PC-3 (cell line): ENCODE measurements around the gene IRAG1. TPM values are rescaled to one million over a fixed set of nuclear protein-coding genes. Genes with fewer than 3 reads are reported as not detected.

ENCODE experiments used
- ATAC-seq: fragments of 200-7000 bp; cut with Tn5 transposase; 2 replicates; pipeline ENCODE4 v1.9.1; 2020; ENCODE audit warnings: mild to moderate bottlenecking, moderate library complexity
- BruUV-seq: library from RNA; stranded (reverse); fragments of 400-500 nt; replicated peaks from 2 replicates; lab custom pipeline; 2021; lab: Mats Ljungman, UMichigan
- CTCF ChIA-PET: fragments of 300-600 bp; sonication (Branson Sonifier 250); formaldehyde crosslinking; loops from one replicate; lab custom pipeline; 2022; ENCODE audit warnings: antibody characterized with exemption; lab: Charles Lee
- POLR2A ChIA-PET: fragments of 300-600 bp; sonication (Branson Sonifier 250); formaldehyde crosslinking; loops from one replicate; lab custom pipeline; 2022; ENCODE audit warnings: antibody characterized with exemption; ENCODE audit not compliant: unreplicated experiment; lab: Charles Lee
- DNase-seq: peaks from one replicate; pipeline ENCODE4 v3.0.0-alpha.2; 2015
- H2AFZ ChIP-seq: fragments of 300-600 bp; sonication (generic); 2 replicates; pipeline ENCODE4 v1.6.0; 2016; ENCODE audit warnings: antibody characterized with exemption, low read length
- H3F3A ChIP-seq: fragments of 300-600 bp; sonication (generic); one replicate; pipeline ENCODE4 v1.6.0; 2017; ENCODE audit warnings: antibody characterized with exemption, low read length, control low read depth, mild to moderate bottlenecking; ENCODE audit not compliant: unreplicated experiment
- H3K27ac ChIP-seq: fragments of 300-600 bp; sonication (generic); 2 replicates; pipeline ENCODE4 v1.5.1; 2016; ENCODE audit warnings: mild to moderate bottlenecking, low read length
- H3K27me3 ChIP-seq: fragments of 300-600 bp; sonication (generic); 2 replicates; pipeline ENCODE4 v1.6.1; 2016; ENCODE audit warnings: low read length, mixed read lengths
- H3K36me3 ChIP-seq: fragments of 300-600 bp; sonication (generic); 2 replicates; pipeline ENCODE4 v1.6.1; 2016; ENCODE audit warnings: low read depth, mixed run types, low read length, mixed read lengths
- H3K4me1 ChIP-seq: fragments of 300-600 bp; sonication (generic); 2 replicates; pipeline ENCODE4 v1.5.1; 2016; ENCODE audit warnings: low read length; ENCODE audit not compliant: insufficient read depth
- H3K4me2 ChIP-seq: fragments of 300-600 bp; sonication (generic); 2 replicates; pipeline ENCODE4 v1.6.0; 2016; ENCODE audit warnings: low read length
- H3K4me3 ChIP-seq: fragments of 300-600 bp; sonication (generic); 2 replicates; pipeline ENCODE4 v1.5.1; 2016; ENCODE audit warnings: mild to moderate bottlenecking, low read length, mixed read lengths
- H3K79me2 ChIP-seq: fragments of 300-600 bp; sonication (generic); 2 replicates; pipeline ENCODE4 v1.6.1; 2017; ENCODE audit warnings: low read length, mixed read lengths
- H3K9ac ChIP-seq: fragments of 300-600 bp; sonication (generic); 2 replicates; pipeline ENCODE4 v1.6.0; 2016; ENCODE audit warnings: mild to moderate bottlenecking, low read length
- H3K9me2 ChIP-seq: fragments of 300-600 bp; sonication (generic); replicated peaks from 2 replicates; pipeline ENCODE4 v1.6.1; 2016; ENCODE audit warnings: mixed run types, low read length, mixed read lengths
- H3K9me3 ChIP-seq: fragments of 300-600 bp; sonication (generic); 2 replicates; pipeline ENCODE4 v1.6.1; 2016; ENCODE audit warnings: low read length, mixed read lengths
- H4K20me1 ChIP-seq: fragments of 300-600 bp; sonication (generic); 2 replicates; pipeline ENCODE4 v1.6.1; 2016; ENCODE audit warnings: low read length, mixed read lengths
- CTCF ChIP-seq: fragments of 300-600 bp; sonication (generic); conservative IDR thresholded peaks from 2 replicates; pipeline ENCODE4 v1.5.1; 2017; ENCODE audit warnings: antibody characterized with exemption, low read depth, mild to moderate bottlenecking, low read length
- EZH2 ChIP-seq: fragments of 300-600 bp; sonication (generic); IDR thresholded peaks from one replicate; pipeline ENCODE4 v1.6.1; 2017; ENCODE audit warnings: antibody characterized with exemption, mild to moderate bottlenecking, low read length; ENCODE audit not compliant: unreplicated experiment
- EZH2phosphoT487 ChIP-seq: fragments of 300-600 bp; sonication (generic); IDR thresholded peaks from 2 replicates; pipeline ENCODE4 v1.6.1; 2018; ENCODE audit warnings: mild to moderate bottlenecking, antibody characterized with exemption, low read length, borderline replicate concordance
- intact Hi-C: fragments of 100-400 bp; cut with micrococcal nuclease; formaldehyde crosslinking; loops from 2 replicates; pipeline ENCODE4 v1.9.0; 2023
- total RNA-seq: library from RNA; depleted of rRNA; stranded (reverse); fragments of >200 nt; gene quantifications from 2 replicates; pipeline ENCODE4 v1.2.3, GENCODE V29; 2014

IRAG1 gene
- total RNA-seq, 1 experiment from 2014 or later, result not detected

DNA sequence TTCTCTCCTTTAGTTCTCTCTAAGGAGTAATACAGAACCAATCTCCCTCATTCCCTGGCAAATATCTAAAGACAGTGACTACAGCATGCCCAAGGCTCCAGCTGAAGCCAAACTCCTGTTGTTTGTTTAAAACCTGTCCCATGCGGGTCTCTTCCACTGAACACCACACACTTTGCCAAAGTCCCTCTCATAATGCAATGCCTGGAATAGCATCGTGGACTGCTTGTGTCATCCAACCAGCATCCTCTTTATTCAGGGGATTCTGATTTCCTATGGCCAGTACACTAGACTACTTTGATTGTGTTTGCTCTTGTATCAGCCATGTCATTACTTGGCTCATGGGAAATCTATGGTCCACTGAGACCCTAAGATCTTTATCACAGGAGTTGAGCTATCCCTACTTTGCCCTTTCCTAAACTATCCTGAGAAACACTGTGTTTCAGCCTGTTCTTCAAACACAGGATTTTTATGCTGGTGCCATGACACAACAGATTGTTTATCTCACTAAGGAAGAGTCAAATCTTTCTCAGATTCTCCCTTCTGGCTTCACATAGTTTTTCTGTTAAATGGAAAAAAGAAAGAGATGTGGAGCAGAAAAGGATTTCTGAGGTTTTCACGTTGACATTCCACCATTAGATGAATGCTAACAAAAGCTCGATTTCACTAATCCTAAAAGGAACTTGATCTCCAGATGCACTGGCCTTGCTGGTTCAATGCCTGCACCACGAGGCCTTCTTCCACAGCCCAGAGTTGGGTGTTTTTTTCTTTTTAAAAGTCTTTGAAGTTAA is 15.9 kb upstream of the IRAG1 start:
- no peaks in the 10 kb centered on the region for H3F3A ChIP-seq
- POLR2A ChIA-PET, result no interaction called here
- no peak overlapping the region for H3K9ac ChIP-seq
- DNase-seq, result no peak
- H3K9me2 ChIP-seq, result no peaks in the 10 kb centered on the region
- H3K4me3 ChIP-seq, result no peak overlapping the region
- CTCF ChIA-PET, result no interaction called here
- no peak overlapping the region for H3K27ac ChIP-seq
- H2AFZ ChIP-seq, result no peak overlapping the region
- ATAC-seq, result no peak
- no peaks in the 10 kb centered on the region for H3K79me2 ChIP-seq
- H3K9me3 ChIP-seq, result no peaks in the 10 kb centered on the region
- H3K27me3 ChIP-seq, result no peaks in the 10 kb centered on the region
- BruUV-seq, result no TSS peak
- no peaks in the 10 kb centered on the region for H3K36me3 ChIP-seq
- H3K4me2 ChIP-seq, result no peak overlapping the region
- H3K4me1 ChIP-seq, result no peaks in the 10 kb centered on the region
- intact Hi-C loops, result no loop called here
- TF ChIP-seq EZH2phosphoT487 (no peak), CTCF (no peak), EZH2 (no peak)
- no peaks in the 10 kb centered on the region for H4K20me1 ChIP-seq

DNA sequence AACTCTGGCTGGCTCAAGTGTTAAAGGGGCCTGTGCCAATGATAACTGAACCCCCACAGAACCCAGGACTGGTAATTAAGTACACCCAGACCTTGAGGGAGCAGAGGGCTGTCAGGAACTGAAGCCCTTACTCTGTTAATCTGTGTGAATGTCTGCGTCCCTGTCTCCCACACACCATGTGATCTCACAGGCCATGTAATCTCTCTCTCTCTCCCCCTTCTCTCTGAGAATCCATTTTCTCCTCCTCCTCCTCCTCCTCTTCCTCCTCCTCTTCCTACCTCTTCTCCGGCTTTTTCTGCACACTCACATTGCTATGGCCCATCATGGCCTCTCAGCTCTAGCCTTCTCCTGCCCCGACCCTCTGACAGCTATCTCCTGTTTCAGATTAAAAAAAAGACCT is 14.6 kb upstream of the IRAG1 start:
- ChIA-PET CTCF (interaction anchor here (0.6 kb wide), 1 partner anchor 133 kb away, joined by 3 read pairs; no protein-coding TSS in a partner anchor), POLR2A (no interaction called here)
- no peaks in the 10 kb centered on the region for H3K9me3 ChIP-seq

More for the DNA sequence above, 14.6 kb upstream of the IRAG1 start:
- no peaks in the 10 kb centered on the region for H4K20me1 ChIP-seq
- no peaks in the 10 kb centered on the region for H3K36me3 ChIP-seq
- H2AFZ ChIP-seq, result no peak overlapping the region
- no peak overlapping the region for H3K9ac ChIP-seq
- DNase-seq (no peak), ATAC-seq (no peak)
- H3K4me1 ChIP-seq, result no peaks in the 10 kb centered on the region
- no peak overlapping the region for H3K4me2 ChIP-seq
- no TSS peak for BruUV-seq
- no peaks in the 10 kb centered on the region for H3K9me2 ChIP-seq
- no peaks in the 10 kb centered on the region for H3K27me3 ChIP-seq
- no peaks in the 10 kb centered on the region for H3K79me2 ChIP-seq
- TF ChIP-seq EZH2phosphoT487, result no peak
- TF ChIP-seq EZH2, result no peak
- no peak for TF ChIP-seq CTCF
- H3F3A ChIP-seq, result no peaks in the 10 kb centered on the region
- intact Hi-C loops, result no loop called here
- no peak overlapping the region for H3K4me3 ChIP-seq
- H3K27ac ChIP-seq, result no peak overlapping the region
